Glutamatergic neuron (in vitro differentiated cells): ENCODE data around the gene LYPLA2. TPM values are rescaled to one million over a fixed set of nuclear protein-coding genes. Genes with fewer than 3 reads are reported as not detected.

Source experiments
- DNase-seq: peaks from one replicate; pipeline ENCODE4 v3.0.0; 2022
- H3K27ac Mint-ChIP-seq: one replicate; pipeline ENCODE4 v1.8.0; 2020; ENCODE audit warnings: mild to moderate bottlenecking, mixed read lengths, inconsistent platforms; ENCODE audit not compliant: unreplicated experiment
- H3K27me3 Mint-ChIP-seq: one replicate; pipeline ENCODE4 v1.8.0; 2020; ENCODE audit warnings: mild to moderate bottlenecking, moderate library complexity, mixed read lengths, inconsistent platforms; ENCODE audit not compliant: unreplicated experiment
- H3K36me3 Mint-ChIP-seq: one replicate; pipeline ENCODE4 v1.8.0; 2020; ENCODE audit warnings: mild to moderate bottlenecking, mixed read lengths, inconsistent platforms; ENCODE audit not compliant: unreplicated experiment
- H3K4me1 Mint-ChIP-seq: one replicate; pipeline ENCODE4 v1.8.0; 2020; ENCODE audit warnings: mild to moderate bottlenecking, low read depth, mixed read lengths, inconsistent platforms; ENCODE audit not compliant: unreplicated experiment
- H3K4me3 Mint-ChIP-seq: one replicate; pipeline ENCODE4 v1.8.0; 2020; ENCODE audit warnings: mild to moderate bottlenecking, mixed read lengths, inconsistent platforms; ENCODE audit not compliant: unreplicated experiment
- H3K9me3 Mint-ChIP-seq: one replicate; pipeline ENCODE4 v1.8.0; 2020; ENCODE audit warnings: mild to moderate bottlenecking, moderate library complexity, mixed read lengths, inconsistent platforms; ENCODE audit not compliant: unreplicated experiment
- CTCF ChIP-seq: fragments of 200-600 bp; sonication (generic); IDR thresholded peaks from one replicate; pipeline ENCODE4 v1.5.0; 2021; ENCODE audit not compliant: partially characterized antibody, unreplicated experiment
- total RNA-seq: library from RNA; stranded (reverse); fragmentation: NEBNext Ultra II Directional; extraction: Animal tissue kit (Norgen Biotek cat#: 25700); gene quantifications from one replicate; pipeline ENCODE4 v1.2.1, GENCODE V29; 2021; ENCODE audit not compliant: unreplicated experiment

LYPLA2 gene
- total RNA-seq, 1 donor from 2014 or later = 191 TPM

- peaks cover 2% of the 10 kb centered on the region for H3K27me3 Mint-ChIP-seq
- no peaks in the 10 kb centered on the region for H3K36me3 Mint-ChIP-seq
- no peak for DNase-seq
- no peak overlapping the region for H3K4me3 Mint-ChIP-seq
- no peak overlapping the region for H3K27ac Mint-ChIP-seq
- no peak for TF ChIP-seq CTCF
- H3K9me3 Mint-ChIP-seq = no peaks in the 10 kb centered on the region
- peaks cover 2% of the 10 kb centered on the region for H3K4me1 Mint-ChIP-seq
These were observed 34.3 kb upstream of the LYPLA2 start for GRCh38 chr1:23756676-23757075.

- peaks cover 4% of the 10 kb centered on the region for H3K27me3 Mint-ChIP-seq
- no peaks in the 10 kb centered on the region for H3K9me3 Mint-ChIP-seq
- TF ChIP-seq CTCF = no peak
- H3K27ac Mint-ChIP-seq = no peak overlapping the region
- H3K4me3 Mint-ChIP-seq = no peak overlapping the region
- DNase-seq = no peak
- peaks cover 2% of the 10 kb centered on the region for H3K4me1 Mint-ChIP-seq
- H3K36me3 Mint-ChIP-seq = no peaks in the 10 kb centered on the region
These were observed 33.1 kb upstream of the LYPLA2 start for GRCh38 chr1:23757812-23758211.

- TF ChIP-seq CTCF = no peak
- Mint-ChIP-seq H3K27me3 (peaks cover 6% of the 10 kb centered on the region), H3K27ac (peak overlapping the region; percentile 48), H3K4me1 (peaks cover 2% of the 10 kb centered on the region), H3K36me3 (no peaks in the 10 kb centered on the region), H3K9me3 (no peaks in the 10 kb centered on the region), H3K4me3 (no peak overlapping the region)
- no peak for DNase-seq
These were observed 31.7 kb upstream of the LYPLA2 start for GRCh38 chr1:23759277-23759676.

GRCh38 chr1:23763041-23763577 is 27.8 kb upstream of the LYPLA2 start:
- no peak for TF ChIP-seq CTCF
- no peak for DNase-seq
- H3K27ac Mint-ChIP-seq = no peak overlapping the region
- H3K4me1 Mint-ChIP-seq = peaks cover 2% of the 10 kb centered on the region
- H3K27me3 Mint-ChIP-seq = peaks cover 6% of the 10 kb centered on the region
- no peaks in the 10 kb centered on the region for H3K36me3 Mint-ChIP-seq
- no peaks in the 10 kb centered on the region for H3K9me3 Mint-ChIP-seq
- H3K4me3 Mint-ChIP-seq = no peak overlapping the region

GRCh38 chr1:23768733-23769132 is 22.2 kb upstream of the LYPLA2 start:
- H3K4me1 Mint-ChIP-seq = no peaks in the 10 kb centered on the region
- no peaks in the 10 kb centered on the region for H3K36me3 Mint-ChIP-seq
- no peak for TF ChIP-seq CTCF
- no peak overlapping the region for H3K4me3 Mint-ChIP-seq
- DNase-seq = no peak
- H3K27ac Mint-ChIP-seq = no peak overlapping the region
- peaks cover 2% of the 10 kb centered on the region for H3K27me3 Mint-ChIP-seq
- H3K9me3 Mint-ChIP-seq = no peaks in the 10 kb centered on the region
